PC-9 (cell line): ENCODE results near the gene DAP3.
"Not testable (repeated sequence)": the region's sequence is repeated elsewhere in the genome, so short reads cannot be mapped to it uniquely, and the experiment has no call there.

Experiments used
- CTCF ChIP-seq: fragments of 200-600 bp; sonication (generic); conservative IDR thresholded peaks from 2 replicates; pipeline ENCODE4 v1.6.1; 2017; ENCODE audit warnings: mixed run types, antibody characterized with exemption, mild to moderate bottlenecking, moderate library complexity
- EZH2 ChIP-seq: fragments of 200-600 bp; sonication (generic); IDR thresholded peaks from 2 replicates; pipeline ENCODE4 v1.8.0; 2017; ENCODE audit warnings: antibody characterized with exemption, low read depth

- peak; percentile 44; the same call in 1 of the 2 replicates for TF ChIP-seq CTCF
- not testable (repeated sequence) for TF ChIP-seq EZH2
Measured at GRCh38 chr1:155712636-155713035, 23.7 kb downstream of the DAP3 start.
